GM18519 (cell line): Measurements from ENCODE around the gene MYOZ2.
"Not testable (repeated sequence)": the region's sequence is repeated elsewhere in the genome, so short reads cannot be mapped to it uniquely, and the experiment has no call there.

Experiments used
- ATAC-seq: cut with Tn5 transposase; IDR thresholded peaks from one replicate; pipeline ENCODE4 v1.9.1; 2021; ENCODE audit warnings: mild to moderate bottlenecking, moderate library complexity; ENCODE audit not compliant: unreplicated experiment, low FRiP score

Gene MYOZ2

GRCh38 chr4:119125931-119126330 lies 9.7 kb upstream of the MYOZ2 start:
- no peak for ATAC-seq

- ATAC-seq, result no peak
Observed at GRCh38 chr4:119128148-119128547, 7.5 kb upstream of the MYOZ2 start.

- no peak for ATAC-seq
Observed at GRCh38 chr4:119130365-119131065, 5.1 kb upstream of the MYOZ2 start.

GRCh38 chr4:119131164-119131563 lies 4.5 kb upstream of the MYOZ2 start:
- ATAC-seq, result no peak

- ATAC-seq, result no peak
Observed at GRCh38 chr4:119132306-119132705, 3.3 kb upstream of the MYOZ2 start.

- ATAC-seq, result no peak
Observed at GRCh38 chr4:119136546-119136945, 914 bp downstream of the MYOZ2 start.

- no peak for ATAC-seq
Observed at GRCh38 chr4:119138046-119138445, 2.4 kb downstream of the MYOZ2 start.

GRCh38 chr4:119139311-119139710 lies 3.7 kb downstream of the MYOZ2 start:
- no peak for ATAC-seq

GRCh38 chr4:119139822-119140252 lies 4.2 kb downstream of the MYOZ2 start:
- no peak for ATAC-seq

GRCh38 chr4:119141283-119141682 lies 5.7 kb downstream of the MYOZ2 start:
- ATAC-seq, result not testable (repeated sequence)

GRCh38 chr4:119142833-119143232 lies 7.2 kb downstream of the MYOZ2 start:
- no peak for ATAC-seq

- ATAC-seq, result not testable (repeated sequence)
Observed at GRCh38 chr4:119143341-119143740, 7.7 kb downstream of the MYOZ2 start.

- no peak for ATAC-seq
Observed at GRCh38 chr4:119149110-119149509, 13.5 kb downstream of the MYOZ2 start.

GRCh38 chr4:119151161-119151560 lies 15.5 kb downstream of the MYOZ2 start:
- no peak for ATAC-seq

- ATAC-seq, result no peak
Observed at GRCh38 chr4:119152741-119153140, 17.1 kb downstream of the MYOZ2 start.

GRCh38 chr4:119162174-119162573 lies 26.5 kb downstream of the MYOZ2 start:
- no peak for ATAC-seq

GRCh38 chr4:119165767-119166166 lies 30.1 kb downstream of the MYOZ2 start:
- no peak for ATAC-seq

GRCh38 chr4:119170195-119170594 lies 34.6 kb downstream of the MYOZ2 start:
- no peak for ATAC-seq

- ATAC-seq, result no peak
Observed at GRCh38 chr4:119172223-119172622, 36.6 kb downstream of the MYOZ2 start.

GRCh38 chr4:119173729-119174361 lies 38.2 kb downstream of the MYOZ2 start:
- ATAC-seq, result not testable (repeated sequence)

- no peak for ATAC-seq
Observed at GRCh38 chr4:119179011-119179410, 43.4 kb downstream of the MYOZ2 start.

GRCh38 chr4:119184128-119184527 lies 48.5 kb downstream of the MYOZ2 start:
- ATAC-seq, result no peak
